HG02623 (cell line): ENCODE results near the gene WDR64.
"Not testable (repeated sequence)": the region's sequence is repeated elsewhere in the genome, so short reads cannot be mapped to it uniquely, and the experiment has no call there.

Source experiments
- ATAC-seq: cut with Tn5 transposase; IDR thresholded peaks from one replicate; pipeline ENCODE4 v1.9.1; 2021; ENCODE audit warnings: moderate library complexity; ENCODE audit not compliant: unreplicated experiment

Gene WDR64

DNA sequence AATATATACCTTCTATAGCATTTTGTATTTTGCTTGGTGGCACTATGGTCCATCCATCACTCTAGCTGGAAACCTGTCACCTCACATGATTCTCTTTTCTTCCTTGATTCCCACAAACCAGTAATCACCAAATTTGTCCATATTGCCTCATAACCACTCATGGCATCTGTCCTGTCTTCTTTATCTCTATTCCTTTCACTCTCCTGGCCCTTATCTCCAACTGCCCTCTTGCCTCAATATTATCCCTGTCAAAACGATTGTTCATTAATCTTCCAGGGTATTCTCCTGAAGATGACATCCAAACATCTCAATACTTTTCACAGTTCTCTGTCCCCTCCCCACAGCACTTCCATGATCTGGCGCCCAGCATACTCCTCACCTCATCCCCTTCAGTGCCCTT is 46.1 kb downstream of the WDR64 start:
- ATAC-seq, result no peak

DNA sequence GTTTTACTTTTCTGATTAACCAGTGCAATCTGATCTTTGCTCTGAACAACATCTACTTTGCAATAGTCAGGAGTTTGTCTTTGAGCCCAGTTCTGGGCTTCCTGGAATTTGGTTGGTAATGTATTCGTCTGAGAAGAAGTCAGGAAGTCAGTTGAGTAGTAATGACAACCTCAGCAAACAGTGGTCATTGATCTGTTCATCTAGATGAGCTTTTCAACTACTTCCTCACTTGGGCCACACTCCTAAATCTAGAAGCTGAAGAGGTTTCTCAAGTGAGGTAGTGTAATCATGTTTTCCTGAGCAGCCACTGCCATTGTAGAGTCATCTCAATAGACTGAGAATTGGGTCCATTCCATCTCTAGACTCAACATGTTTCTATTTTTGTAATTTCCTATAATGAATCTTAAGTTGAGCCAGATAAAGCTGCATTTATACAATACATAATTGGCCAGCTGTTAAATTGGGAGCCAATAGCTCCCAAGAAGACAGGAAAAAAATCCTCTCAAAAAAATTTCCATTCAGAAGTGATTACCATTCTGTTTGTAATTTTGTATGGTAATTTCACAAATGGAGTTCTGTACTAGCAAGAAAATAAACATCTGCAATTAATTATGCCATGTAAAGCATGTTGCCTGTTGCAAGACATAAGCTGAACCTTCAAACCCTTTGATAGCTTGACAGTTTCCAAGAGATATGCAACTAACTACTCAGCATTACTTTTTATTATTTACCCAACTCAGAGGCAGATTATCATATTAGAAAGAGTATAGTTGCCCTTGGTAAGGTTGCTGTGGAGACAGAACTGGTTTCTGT is 49.6 kb downstream of the WDR64 start:
- ATAC-seq, result no peak

DNA sequence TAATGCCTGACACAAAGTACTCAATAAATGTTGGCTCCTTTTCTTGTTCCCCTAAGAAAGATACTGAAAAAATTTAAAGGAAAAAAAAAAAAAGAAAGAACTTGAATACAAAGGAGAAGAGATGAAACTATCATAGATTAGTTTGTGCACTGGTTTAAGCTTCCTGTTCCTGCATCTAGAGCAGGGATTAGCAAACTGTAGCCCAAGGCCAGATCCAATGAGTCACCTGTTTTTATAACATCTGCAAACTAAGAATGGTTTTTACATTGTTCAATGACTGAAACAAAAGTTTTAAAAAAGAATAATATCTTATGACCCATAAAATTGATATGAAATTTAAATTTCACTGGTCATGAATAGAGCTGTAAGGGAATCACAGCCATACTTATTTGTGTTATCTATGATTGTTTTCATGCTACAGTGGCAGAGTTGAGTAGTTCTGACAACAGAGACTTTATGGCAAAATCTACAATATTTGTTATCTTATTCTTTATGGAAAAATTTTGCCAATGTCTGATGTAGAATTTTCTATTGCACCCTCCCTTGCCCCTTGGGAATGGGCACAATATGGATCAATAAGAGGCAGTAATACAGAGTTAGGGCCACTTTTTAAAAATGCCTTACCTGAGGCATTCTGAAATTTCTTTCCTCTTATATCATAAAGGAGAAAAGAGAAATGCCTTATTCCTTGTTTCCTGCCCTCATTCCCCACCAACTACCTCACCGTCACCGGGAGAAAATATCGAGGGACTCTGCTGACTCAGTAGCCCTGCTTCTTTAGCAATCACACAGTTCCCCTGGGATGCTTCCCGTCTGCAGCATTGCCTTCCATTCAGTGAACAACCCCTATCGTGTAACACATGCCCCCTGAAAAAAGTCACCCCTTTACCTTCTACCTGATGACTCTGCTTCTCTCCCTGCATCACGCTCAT is 50.6 kb downstream of the WDR64 start:
- ATAC-seq, result no peak

- not testable (repeated sequence) for ATAC-seq
Observed at GRCh38 chr1:241703739-241704138, 51.7 kb downstream of the WDR64 start.

DNA sequence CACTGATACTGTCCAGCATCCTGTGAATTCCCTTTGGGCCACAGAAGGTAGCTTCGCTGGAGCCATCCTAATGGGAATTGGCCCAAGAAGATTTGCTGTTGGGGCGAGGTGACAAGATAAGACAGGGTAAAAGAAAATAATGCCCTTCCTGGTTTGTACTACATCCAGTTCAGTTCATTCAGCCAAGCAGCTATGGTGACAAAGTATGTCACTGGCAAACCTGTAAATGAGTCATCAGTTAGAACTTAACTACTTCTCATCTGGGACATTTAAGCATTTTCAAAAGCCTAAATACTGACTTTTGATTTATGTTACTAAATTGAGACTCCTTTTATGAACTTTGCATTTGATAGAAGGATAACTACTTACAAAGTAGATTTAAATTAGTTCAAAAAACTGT is 54.2 kb downstream of the WDR64 start:
- ATAC-seq, result no peak

DNA sequence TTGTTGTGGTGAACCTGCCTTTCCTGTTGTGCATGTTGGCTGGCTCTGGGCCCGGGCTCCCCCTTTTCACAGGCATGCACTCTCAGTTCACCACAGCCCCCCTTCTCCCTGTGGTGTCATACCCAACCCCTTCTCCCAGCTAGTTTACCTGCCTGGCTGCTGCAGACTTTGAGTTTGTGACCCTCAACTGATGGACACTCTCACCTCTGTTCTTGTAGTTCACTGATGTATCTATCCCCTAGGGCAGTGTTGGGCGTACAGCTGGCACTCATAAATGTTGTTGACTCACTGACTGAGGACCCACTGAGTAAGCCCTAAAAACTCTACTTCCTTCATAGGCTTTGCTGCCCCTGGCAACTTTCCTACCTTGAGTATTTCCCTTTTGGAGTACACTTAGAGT is 54.9 kb downstream of the WDR64 start:
- ATAC-seq, result no peak

DNA sequence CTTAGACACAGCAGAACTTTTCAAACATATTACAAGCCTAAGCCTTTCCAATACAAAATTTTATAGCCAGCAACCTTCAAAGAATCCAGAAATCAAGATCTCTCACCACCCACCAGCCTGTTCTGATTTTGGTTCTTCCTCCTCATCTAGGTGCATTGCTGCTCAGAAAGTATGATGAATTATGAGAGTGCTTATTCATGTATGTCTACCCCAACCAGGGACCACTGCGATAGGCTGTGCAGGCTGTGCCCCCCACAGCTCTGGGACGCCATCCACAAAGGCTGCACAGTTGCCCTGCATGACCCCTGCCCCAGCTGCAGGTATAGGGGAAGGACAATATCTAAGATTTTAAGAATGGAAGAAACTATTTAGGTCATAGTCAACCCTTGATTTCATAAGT is 55.4 kb downstream of the WDR64 start:
- ATAC-seq, result no peak

DNA sequence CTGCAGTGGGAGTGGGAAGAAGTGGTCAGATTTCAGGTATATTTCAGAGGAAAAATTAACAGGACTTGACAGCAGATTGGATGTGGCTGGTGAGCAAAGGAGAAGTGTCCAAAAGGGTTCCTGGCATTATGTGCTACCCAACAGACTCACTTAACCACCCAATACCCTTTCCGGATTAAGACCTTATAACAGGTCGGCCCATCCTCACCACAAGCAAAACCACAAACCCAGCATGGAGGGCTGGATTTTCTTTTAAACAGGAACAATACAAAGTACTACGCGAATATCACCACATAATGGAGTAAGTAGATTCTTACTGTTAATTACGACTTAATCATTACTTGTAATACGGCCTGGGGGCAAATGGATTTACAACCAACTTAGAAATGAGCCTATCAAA is 59.2 kb downstream of the WDR64 start:
- no peak for ATAC-seq

DNA sequence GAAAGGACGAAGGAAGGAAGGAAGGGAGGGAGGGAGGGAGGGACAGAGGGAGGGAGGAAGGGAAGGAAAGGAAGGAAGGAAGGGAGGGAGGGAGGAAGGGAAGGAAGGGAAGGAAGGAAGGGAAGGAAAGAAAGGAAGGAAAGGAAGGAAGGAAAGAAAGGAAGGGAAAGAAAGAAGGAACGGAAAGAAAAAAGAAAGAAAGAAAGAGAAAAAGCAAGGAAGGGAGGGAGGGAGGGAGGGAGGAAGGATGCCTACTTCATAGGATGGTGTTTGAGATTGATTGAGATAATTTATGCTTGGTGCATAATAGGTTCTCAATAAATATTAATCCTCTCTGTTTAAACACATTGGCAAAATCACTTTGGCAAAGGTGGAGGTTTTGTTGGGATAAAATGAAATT is 61.2 kb downstream of the WDR64 start:
- no peak for ATAC-seq

DNA sequence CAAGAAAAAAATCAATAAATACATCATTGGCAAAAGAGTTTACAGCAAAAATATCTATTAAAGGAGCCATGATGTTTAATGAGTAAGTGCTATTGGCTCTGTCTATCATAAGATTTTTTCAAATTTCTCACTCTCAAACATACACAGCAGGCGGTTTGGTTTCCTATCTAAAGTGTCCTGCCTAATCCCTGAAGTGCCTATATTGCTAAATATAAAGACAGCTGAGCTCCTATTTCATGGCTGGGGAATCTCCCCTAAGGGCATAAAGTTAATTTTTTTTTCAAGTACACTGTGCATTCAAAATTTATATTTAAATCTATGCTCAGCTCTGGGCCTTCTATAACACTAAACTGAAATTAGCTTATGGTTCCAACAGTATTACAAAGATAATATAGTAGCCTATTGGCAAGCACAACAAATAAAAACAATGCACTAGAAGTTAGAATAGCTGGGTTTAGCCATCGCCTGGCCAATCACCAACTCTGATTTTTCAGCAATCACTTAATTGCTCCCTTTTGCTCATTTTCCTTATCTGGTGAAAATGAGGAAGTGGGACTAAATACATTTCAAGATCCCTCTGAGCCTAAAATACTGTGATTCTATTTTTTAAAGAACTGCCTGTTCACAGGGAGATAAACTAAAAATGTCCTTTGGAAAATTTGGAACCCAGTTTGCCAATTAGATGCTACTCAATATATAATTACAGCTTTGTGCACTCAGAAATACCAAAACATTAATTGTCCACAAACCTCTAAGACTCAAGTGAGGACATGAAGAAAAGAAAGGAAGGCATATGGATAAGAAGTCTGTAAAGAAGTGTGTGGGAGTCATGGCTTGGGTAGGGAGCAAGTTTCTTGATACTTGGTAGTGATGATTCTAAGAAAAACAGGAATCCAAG is 62.5 kb downstream of the WDR64 start:
- ATAC-seq, result no peak

- no peak for ATAC-seq
Observed at GRCh38 chr1:241715435-241715834, 63.4 kb downstream of the WDR64 start.

- ATAC-seq, result no peak
Observed at GRCh38 chr1:241715956-241716355, 63.9 kb downstream of the WDR64 start.

DNA sequence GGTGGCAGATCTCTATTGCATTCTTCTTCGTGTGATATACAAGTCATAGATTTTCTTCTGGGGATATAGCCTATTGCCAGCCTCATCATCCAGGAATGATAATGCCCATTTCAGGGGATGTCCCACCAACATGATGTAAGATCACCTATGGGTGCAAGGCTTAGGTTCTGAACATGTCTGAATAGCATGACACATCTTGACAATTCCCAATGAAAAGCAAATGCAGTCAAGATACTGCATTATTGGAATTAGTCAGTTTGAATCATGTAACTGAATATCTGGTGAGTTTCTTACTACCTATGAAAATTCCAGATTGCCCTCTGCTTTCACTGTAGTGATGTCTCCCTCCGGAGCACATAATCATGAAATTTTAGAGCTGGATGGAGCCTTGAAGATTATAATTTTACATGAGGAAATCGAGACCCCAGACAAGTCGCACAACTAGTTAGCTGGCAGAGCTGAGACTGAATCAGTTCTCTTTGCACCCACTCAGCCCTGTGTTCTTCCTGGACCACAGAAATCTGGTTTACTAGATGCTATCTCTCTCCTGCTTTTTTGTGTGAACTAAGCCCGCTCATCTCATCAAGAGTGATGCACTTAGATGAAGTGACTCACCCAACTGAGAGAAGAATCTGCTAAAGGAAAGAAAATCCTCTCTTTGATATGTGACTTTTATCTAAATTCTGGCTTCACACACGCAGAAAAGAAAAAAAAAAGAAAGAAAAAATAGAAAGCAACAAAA is 65.0 kb downstream of the WDR64 start:
- ATAC-seq, result no peak

DNA sequence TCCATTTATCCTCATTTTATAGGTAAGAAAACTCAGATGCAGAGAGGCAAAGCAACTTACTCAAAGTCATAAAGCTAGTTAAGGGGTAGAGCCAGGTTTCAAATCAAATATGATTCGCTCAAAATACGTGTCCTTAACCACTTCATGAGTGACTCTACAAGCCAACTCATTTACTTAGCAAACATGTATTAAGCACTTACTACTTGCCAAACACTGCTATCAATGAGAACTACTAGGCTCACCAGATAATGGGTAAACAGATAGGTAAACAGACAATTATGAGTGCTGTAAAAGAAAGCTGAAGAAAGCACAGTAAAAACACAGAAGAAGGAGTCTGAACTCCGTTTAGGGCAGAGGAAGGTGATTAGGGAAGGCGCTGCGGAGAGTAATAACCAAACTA is 65.9 kb downstream of the WDR64 start:
- no peak for ATAC-seq

GRCh38 chr1:241721011-241721410 is 68.9 kb downstream of the WDR64 start:
- no peak for ATAC-seq

DNA sequence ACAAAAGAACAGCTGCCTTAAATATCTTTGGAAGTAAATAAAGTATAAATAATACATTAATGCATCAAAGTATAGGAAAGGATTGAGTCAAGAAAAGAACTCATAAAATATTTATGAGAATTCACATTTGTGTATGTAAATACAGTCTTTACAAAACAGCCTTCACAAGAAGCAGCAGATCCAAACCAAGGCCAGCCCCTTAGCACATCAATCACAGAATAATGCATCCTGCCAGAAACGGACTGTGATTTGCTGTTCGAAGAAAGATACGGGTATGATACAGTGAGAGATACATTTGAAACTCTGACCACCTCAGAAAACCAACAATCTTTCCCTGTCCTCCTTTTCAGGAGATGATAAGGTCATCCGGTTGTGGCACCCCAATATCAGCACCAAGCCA is 70.9 kb downstream of the WDR64 start:
- no peak for ATAC-seq

- no peak for ATAC-seq
Observed at GRCh38 chr1:241724741-241725356, 72.8 kb downstream of the WDR64 start.

- no peak for ATAC-seq
Observed at GRCh38 chr1:241730031-241730430, 78.0 kb downstream of the WDR64 start.

DNA sequence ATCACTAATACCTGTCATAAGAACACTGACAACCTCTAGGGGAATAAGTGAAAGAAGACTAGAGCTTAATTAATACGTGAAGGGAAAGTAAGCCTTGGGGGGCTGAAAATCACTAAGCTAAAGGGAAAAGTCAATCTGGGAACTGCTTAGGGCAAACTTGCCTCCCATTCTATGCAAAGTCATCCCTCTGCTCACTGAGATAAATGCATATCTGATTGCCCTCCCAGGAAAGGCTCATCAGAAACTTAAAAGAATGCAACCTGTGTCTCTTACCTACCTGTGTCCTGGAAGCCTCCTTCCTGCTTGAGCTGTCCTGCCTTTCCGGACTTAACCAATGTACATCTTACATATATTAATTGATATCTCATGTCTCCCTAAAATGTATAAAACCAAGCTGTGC is 81.8 kb downstream of the WDR64 start:
- no peak for ATAC-seq

DNA sequence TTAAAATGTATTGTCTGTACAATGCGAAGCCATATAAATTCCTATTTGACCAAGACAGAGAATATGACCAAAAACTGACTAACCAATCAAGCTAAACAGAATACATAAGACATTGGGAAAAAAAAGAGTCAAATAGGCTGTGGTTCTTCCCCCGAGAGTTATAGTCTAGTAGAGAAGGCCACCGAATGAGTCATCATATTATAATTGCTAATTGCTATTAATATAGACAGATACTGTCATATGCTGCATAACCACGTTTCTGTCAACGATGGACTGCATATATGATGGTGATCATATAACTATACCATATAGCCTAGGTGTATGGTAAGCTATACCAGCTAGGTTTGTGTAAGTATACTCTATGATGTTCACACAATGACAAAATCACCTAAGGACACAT is 82.5 kb downstream of the WDR64 start:
- no peak for ATAC-seq
